Trophoblast cell (in vitro differentiated cells and primary cell): ENCODE data around the gene TBC1D5.
"Not testable (repeated sequence)": the region's sequence is repeated elsewhere in the genome, so short reads cannot be mapped to it uniquely, and the experiment has no call there.

ENCODE experiments used
- DNase-seq, 2 donors: peaks; one replicate each; pipeline ENCODE4 v3.0.0-alpha.2; 2016
- H2AFZ ChIP-seq: 2 replicates; pipeline ENCODE4 v1.6.1; 2013; ENCODE audit warnings: low read length, moderate library complexity, mild to moderate bottlenecking; ENCODE audit not compliant: insufficient read depth, poor library complexity
- H2AK5ac ChIP-seq: 2 replicates; pipeline ENCODE4 v1.6.1; 2013; ENCODE audit warnings: mild to moderate bottlenecking, low read length
- H2BK120ac ChIP-seq: 2 replicates; pipeline ENCODE4 v1.6.1; 2013; ENCODE audit warnings: low read length, mild to moderate bottlenecking, moderate library complexity; ENCODE audit not compliant: insufficient read depth, poor library complexity
- H2BK12ac ChIP-seq: 2 replicates; pipeline ENCODE4 v1.6.1; 2013; ENCODE audit warnings: mild to moderate bottlenecking, low read length, moderate library complexity
- H2BK5ac ChIP-seq: 2 replicates; pipeline ENCODE4 v1.6.1; 2013; ENCODE audit warnings: low read length, low read depth, moderate library complexity, mild to moderate bottlenecking; ENCODE audit not compliant: poor library complexity
- H3K14ac ChIP-seq: 2 replicates; pipeline ENCODE4 v1.6.1; 2013; ENCODE audit warnings: mild to moderate bottlenecking, low read length
- H3K18ac ChIP-seq: 2 replicates; pipeline ENCODE4 v1.6.1; 2013; ENCODE audit warnings: mild to moderate bottlenecking, low read length
- H3K23ac ChIP-seq: 2 replicates; pipeline ENCODE4 v1.6.1; 2013; ENCODE audit warnings: low read length
- H3K27ac ChIP-seq: 2 replicates; pipeline ENCODE4 v1.5.1; 2013; ENCODE audit warnings: low read depth, mild to moderate bottlenecking, inconsistent platforms, low read length, moderate library complexity
- H3K27me3 ChIP-seq: 2 replicates; pipeline ENCODE4 v1.6.1; 2013; ENCODE audit warnings: inconsistent platforms, mild to moderate bottlenecking, low read length, moderate library complexity; ENCODE audit not compliant: insufficient read depth
- H3K36me3 ChIP-seq, 2 experiments: 1 replicate in 1 of 2; 2 replicates in 1 of 2; pipeline ENCODE4 v1.6.1; 2013; ENCODE audit warnings: low read length in 2 of 2, mild to moderate bottlenecking in 2 of 2, moderate library complexity in 1 of 2; ENCODE audit not compliant: insufficient read depth in 2 of 2, control insufficient read depth in 1 of 2
- H3K4ac ChIP-seq: 2 replicates; pipeline ENCODE4 v1.6.1; 2013; ENCODE audit warnings: low read depth, mild to moderate bottlenecking, low read length, moderate library complexity
- H3K4me1 ChIP-seq, 2 experiments: 1 replicate in 1 of 2; 2 replicates in 1 of 2; pipeline ENCODE4 v1.6.1; 2013; ENCODE audit warnings: low read length in 2 of 2, mild to moderate bottlenecking in 2 of 2, moderate library complexity in 1 of 2; ENCODE audit not compliant: insufficient read depth in 2 of 2, control insufficient read depth in 1 of 2
- H3K4me2 ChIP-seq: 2 replicates; pipeline ENCODE4 v1.6.1; 2013; ENCODE audit warnings: inconsistent platforms, mild to moderate bottlenecking, low read length, moderate library complexity
- H3K4me3 ChIP-seq: 2 replicates; pipeline ENCODE4 v1.5.1; 2013; ENCODE audit warnings: mild to moderate bottlenecking, low read depth, low read length, inconsistent platforms
- H3K79me1 ChIP-seq: one replicate; pipeline ENCODE4 v1.6.1; 2013; ENCODE audit warnings: low read length
- H3K79me2 ChIP-seq: 2 replicates; pipeline ENCODE4 v1.6.1; 2013; ENCODE audit warnings: low read length, mild to moderate bottlenecking; ENCODE audit not compliant: control insufficient read depth, insufficient read depth, poor library complexity
- H3K9ac ChIP-seq: 2 replicates; pipeline ENCODE4 v1.6.1; 2013; ENCODE audit warnings: mild to moderate bottlenecking, low read length
- H3K9me3 ChIP-seq: 2 replicates; pipeline ENCODE4 v1.6.1; 2013; ENCODE audit warnings: low read depth, mild to moderate bottlenecking, control low read depth, inconsistent platforms, low read length; ENCODE audit not compliant: insufficient read depth
- H4K12ac ChIP-seq: 2 replicates; pipeline ENCODE4 v1.6.1; 2013; ENCODE audit warnings: low read depth, mild to moderate bottlenecking, low read length, moderate library complexity
- H4K8ac ChIP-seq: 2 replicates; pipeline ENCODE4 v1.6.1; 2013; ENCODE audit warnings: low read depth, mild to moderate bottlenecking, low read length, moderate library complexity
- H4K91ac ChIP-seq: one replicate; pipeline ENCODE4 v1.6.1; 2013; ENCODE audit warnings: low read depth, mild to moderate bottlenecking, low read length, moderate library complexity
- WGBS: extraction: QIAGEN DNeasy Blood & Tissue Kit; methylation state at CpG from one replicate; pipeline ENCODE4 v1.1.7; 2013; ENCODE audit warnings: missing lambda C conversion rate; ENCODE audit not compliant: insufficient read length, insufficient coverage; ENCODE audit errors: extremely low coverage; 5-methylcytosine and 5-hydroxymethylcytosine counted together

Gene TBC1D5

DNA sequence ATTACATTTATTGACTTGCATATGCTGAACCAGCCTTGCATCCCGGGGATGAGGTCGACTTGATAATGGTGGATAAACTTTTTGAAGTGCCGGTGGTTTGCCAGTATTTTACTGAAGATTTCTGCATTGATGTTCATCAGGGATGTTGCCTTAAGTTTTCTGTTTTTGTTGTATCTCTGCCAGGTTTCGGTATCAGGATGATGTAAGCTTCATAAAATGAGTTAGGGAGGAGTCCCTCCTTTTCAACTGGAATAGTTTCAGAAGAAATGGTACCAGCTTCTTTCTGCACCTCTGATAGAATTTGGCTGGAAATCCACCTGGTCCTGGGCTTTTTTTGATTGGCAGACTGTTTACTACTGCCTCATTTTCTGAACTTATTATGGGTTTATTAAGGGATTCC, 250.8 kb downstream of the TBC1D5 start:
- H3K14ac ChIP-seq, result no peak overlapping the region
- H3K23ac ChIP-seq, result no peak overlapping the region
- no peak overlapping the region for H3K27ac ChIP-seq
- H2BK5ac ChIP-seq, result no peak overlapping the region
- H3K36me3 ChIP-seq, result no peaks in the 10 kb centered on the region
- H3K9me3 ChIP-seq, result peaks cover 3% of the 10 kb centered on the region
- H4K8ac ChIP-seq, result no peak overlapping the region
- H2BK12ac ChIP-seq, result no peak overlapping the region
- H4K91ac ChIP-seq, result no peak overlapping the region
- H2BK120ac ChIP-seq, result no peak overlapping the region
- no peak overlapping the region for H3K4ac ChIP-seq
- no peaks in the 10 kb centered on the region for H3K27me3 ChIP-seq
- H3K4me1 ChIP-seq, result no peaks in the 10 kb centered on the region
- H4K12ac ChIP-seq, result no peak overlapping the region
- no peak overlapping the region for H3K4me2 ChIP-seq
- no peak overlapping the region for H3K9ac ChIP-seq
- no CpG with 5 or more reads among the region's 4 CpGs for WGBS
- H3K18ac ChIP-seq, result no peak overlapping the region
- H2AFZ ChIP-seq, result no peak overlapping the region
- DNase-seq, result no peak
- no peaks in the 10 kb centered on the region for H3K79me1 ChIP-seq
- no peaks in the 10 kb centered on the region for H3K79me2 ChIP-seq
- H3K4me3 ChIP-seq, result no peak overlapping the region
- no peak overlapping the region for H2AK5ac ChIP-seq

DNA sequence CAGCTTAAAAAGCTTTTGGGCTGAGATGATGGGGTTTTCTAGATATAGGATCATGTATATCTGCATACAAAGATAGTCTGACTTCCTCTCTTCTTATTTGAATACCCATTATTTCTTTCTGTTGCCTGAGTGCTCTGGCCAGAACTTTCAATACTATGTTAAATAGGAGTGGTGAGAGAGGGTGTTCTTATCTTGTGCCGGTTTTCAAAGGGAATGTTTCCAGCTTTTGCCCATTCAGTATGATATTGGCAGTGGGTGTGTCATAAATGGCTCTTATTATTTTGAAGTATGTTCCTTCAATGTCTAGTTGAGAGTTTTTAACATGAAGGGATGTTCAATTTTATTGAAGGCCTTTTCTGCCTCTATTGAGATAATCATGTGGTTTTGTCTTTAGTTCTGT, 251.2 kb downstream of the TBC1D5 start:
- not testable (repeated sequence) for H3K4me2 ChIP-seq, H3K18ac ChIP-seq, H3K27me3 ChIP-seq, H2AFZ ChIP-seq, H3K9ac ChIP-seq, H4K91ac ChIP-seq, H3K4me3 ChIP-seq, H2AK5ac ChIP-seq, H3K9me3 ChIP-seq, H3K79me2 ChIP-seq, H4K8ac ChIP-seq, H3K36me3 ChIP-seq, H2BK120ac ChIP-seq, H3K14ac ChIP-seq, H3K4ac ChIP-seq, H2BK5ac ChIP-seq, H3K27ac ChIP-seq, H3K79me1 ChIP-seq, H2BK12ac ChIP-seq, H4K12ac ChIP-seq, H3K4me1 ChIP-seq, DNase-seq, H3K23ac ChIP-seq
- WGBS, result no CpG with 5 or more reads among the region's 1 CpG

DNA sequence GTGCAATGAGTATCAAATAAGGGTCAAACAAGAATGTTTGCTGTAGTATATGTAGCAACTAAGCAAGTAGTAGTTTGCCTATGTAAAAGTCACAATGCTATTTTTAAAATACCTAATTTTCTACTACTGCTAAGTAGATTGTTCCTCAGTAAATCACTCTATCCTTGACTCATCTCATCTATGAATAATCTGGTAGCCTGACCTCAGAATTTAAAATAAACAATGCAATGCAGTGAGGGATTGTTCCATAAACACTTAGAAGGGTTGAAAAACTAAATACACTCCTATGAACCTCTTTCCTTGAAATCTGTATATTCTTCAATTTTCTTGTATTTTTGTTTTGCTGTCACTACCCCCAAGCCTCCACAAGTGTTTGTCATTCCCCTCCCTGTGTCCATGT, 253.3 kb downstream of the TBC1D5 start:
- H2AFZ ChIP-seq, result no peak overlapping the region
- no peak overlapping the region for H3K14ac ChIP-seq
- no peak overlapping the region for H3K4ac ChIP-seq
- H2AK5ac ChIP-seq, result no peak overlapping the region
- no peak for DNase-seq
- no peaks in the 10 kb centered on the region for H3K79me1 ChIP-seq
- no peak overlapping the region for H3K4me2 ChIP-seq
- no peak overlapping the region for H4K91ac ChIP-seq
- H3K4me3 ChIP-seq, result no peak overlapping the region
- no peak overlapping the region for H3K18ac ChIP-seq
- peaks cover 3% of the 10 kb centered on the region for H3K9me3 ChIP-seq
- no peak overlapping the region for H3K9ac ChIP-seq
- H4K8ac ChIP-seq, result no peak overlapping the region
- H4K12ac ChIP-seq, result no peak overlapping the region
- H3K4me1 ChIP-seq, result no peaks in the 10 kb centered on the region
- no peak overlapping the region for H2BK12ac ChIP-seq
- no peak overlapping the region for H3K27ac ChIP-seq
- H3K27me3 ChIP-seq, result no peaks in the 10 kb centered on the region
- no peak overlapping the region for H2BK120ac ChIP-seq
- no peak overlapping the region for H3K23ac ChIP-seq
- H3K79me2 ChIP-seq, result no peaks in the 10 kb centered on the region
- no peaks in the 10 kb centered on the region for H3K36me3 ChIP-seq
- H2BK5ac ChIP-seq, result no peak overlapping the region

DNA sequence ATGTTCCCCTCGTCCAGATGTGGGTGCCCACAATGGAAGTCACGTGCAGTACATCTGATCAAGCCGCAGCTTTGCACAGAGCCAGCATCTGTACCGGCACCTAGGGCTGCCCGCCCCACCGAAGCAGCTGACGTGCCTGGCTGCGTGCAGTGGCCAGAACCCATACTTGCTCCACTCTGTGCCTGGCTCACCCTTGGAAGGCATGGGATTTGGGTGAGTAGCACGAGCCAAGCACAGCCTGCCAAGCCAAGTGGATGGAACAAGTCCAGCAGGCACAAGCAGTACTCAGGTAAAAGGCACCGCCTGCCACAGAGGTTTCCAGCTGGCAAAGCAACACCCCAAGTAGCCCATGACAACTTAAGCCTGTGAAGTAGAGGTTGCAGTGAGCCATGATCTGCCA, 261.3 kb downstream of the TBC1D5 start:
- Histone ChIP-seq H2BK12ac (no peak overlapping the region), H3K4ac (no peak overlapping the region), H3K79me1 (no peaks in the 10 kb centered on the region), H3K79me2 (no peaks in the 10 kb centered on the region), H4K12ac (no peak overlapping the region), H3K36me3 (no peaks in the 10 kb centered on the region), H4K91ac (no peak overlapping the region), H3K18ac (no peak overlapping the region), H2AK5ac (no peak overlapping the region), H3K4me3 (no peak overlapping the region), H2BK5ac (no peak overlapping the region), H2BK120ac (no peak overlapping the region), H3K4me2 (no peak overlapping the region), H2AFZ (no peak overlapping the region), H3K23ac (no peak overlapping the region), H3K27me3 (no peaks in the 10 kb centered on the region), H3K27ac (no peak overlapping the region), H4K8ac (no peak overlapping the region), H3K14ac (no peak overlapping the region), H3K9ac (no peak overlapping the region), H3K9me3 (no peaks in the 10 kb centered on the region), H3K4me1 (no peaks in the 10 kb centered on the region)
- WGBS, result no CpG with 5 or more reads among the region's 10 CpGs
- no peak for DNase-seq
